ENCODE data around the gene CCNF.

The CCNF gene

DNA sequence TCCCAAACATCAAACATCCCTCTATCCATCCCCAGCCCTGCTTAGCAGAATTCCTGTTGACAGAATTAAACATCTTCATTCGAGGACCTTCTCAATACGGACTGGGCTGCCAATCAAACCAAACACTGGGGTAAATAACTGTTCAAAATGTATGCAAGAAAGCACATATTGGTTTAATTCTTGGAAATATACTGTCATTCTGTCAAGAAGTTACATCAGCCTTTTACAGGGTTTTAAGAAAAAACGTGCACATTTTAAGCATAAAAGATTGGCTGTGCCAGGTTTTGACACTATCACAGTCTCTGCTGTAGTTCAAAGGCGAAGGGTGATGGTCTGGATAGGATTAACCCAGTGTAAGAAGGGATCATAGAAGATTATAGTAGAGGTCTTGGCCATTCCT lies 25.1 kb upstream of the CCNF start:
- no peak overlapping the region for H3K4me3 ChIP-seq (ENCODE audit: low read length)
- WGBS: 86% methylated on average over 4 of the region's 4 CpGs
- no peak overlapping the region for H3K9ac ChIP-seq (ENCODE audit: low read depth, low read length)
- H3K27me3 ChIP-seq (ENCODE audit: insufficient read depth, low read length): no peaks in the 10 kb centered on the region
- no peaks in the 10 kb centered on the region for H3K36me3 ChIP-seq (ENCODE audit: insufficient read depth, low read length)
- H3K27ac ChIP-seq (ENCODE audit: low read depth, low read length): no peak overlapping the region
- H3K4me1 ChIP-seq (ENCODE audit: insufficient read depth, low read length): no peaks in the 10 kb centered on the region
- H3K9me3 ChIP-seq (ENCODE audit: insufficient read depth, low read depth, low read length): no peaks in the 10 kb centered on the region

DNA sequence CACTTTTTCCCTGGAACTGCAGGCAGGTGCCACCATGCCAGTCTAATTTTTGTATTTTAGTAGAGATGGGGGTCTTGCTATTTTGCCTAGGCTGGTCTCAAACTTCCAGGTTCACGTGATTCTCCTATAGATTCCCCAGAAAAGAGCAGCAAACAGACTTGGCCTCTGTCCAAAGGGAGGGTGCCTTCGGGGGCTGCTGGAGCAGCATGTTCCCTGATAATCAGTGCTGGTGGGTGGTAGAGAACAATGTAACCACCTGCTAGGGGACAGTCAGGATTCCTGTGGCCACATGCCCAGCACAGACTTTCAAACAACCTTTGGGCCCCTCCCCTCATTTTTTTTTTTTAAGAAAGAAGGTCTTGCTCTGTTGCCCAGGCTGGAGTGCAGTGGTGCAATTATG lies 14.2 kb upstream of the CCNF start:
- H3K27me3 ChIP-seq (ENCODE audit: insufficient read depth, low read length): no peaks in the 10 kb centered on the region
- H3K4me1 ChIP-seq (ENCODE audit: insufficient read depth, low read length): no peaks in the 10 kb centered on the region
- H3K9ac ChIP-seq (ENCODE audit: low read depth, low read length): no peak overlapping the region
- H3K36me3 ChIP-seq (ENCODE audit: insufficient read depth, low read length): no peaks in the 10 kb centered on the region
- WGBS: 74% methylated on average over 2 of the region's 2 CpGs
- H3K4me3 ChIP-seq (ENCODE audit: low read length): no peak overlapping the region
- H3K27ac ChIP-seq (ENCODE audit: low read depth, low read length): no peak overlapping the region
- H3K9me3 ChIP-seq (ENCODE audit: insufficient read depth, low read depth, low read length): no peaks in the 10 kb centered on the region

DNA sequence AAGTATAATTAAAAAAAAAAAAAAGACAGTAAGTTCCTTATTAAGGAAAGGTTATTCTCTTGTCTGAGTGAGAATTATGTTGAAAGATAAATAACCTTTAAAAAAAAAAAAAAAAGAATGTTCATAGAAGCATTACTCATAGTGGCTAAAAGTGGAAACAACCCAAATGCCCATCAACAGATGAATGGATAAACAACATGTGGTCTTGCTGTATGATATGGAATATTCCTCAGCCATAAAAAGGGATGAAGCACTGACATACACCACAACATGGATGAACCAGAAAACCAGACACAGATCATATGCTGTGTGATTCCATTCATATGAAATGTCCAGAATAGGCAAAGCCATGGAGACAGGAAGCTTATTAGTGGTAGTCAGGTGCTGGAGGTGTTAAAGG lies 9.2 kb upstream of the CCNF start:
- no peaks in the 10 kb centered on the region for H3K27me3 ChIP-seq (ENCODE audit: insufficient read depth, low read length)
- no peak overlapping the region for H3K27ac ChIP-seq (ENCODE audit: low read depth, low read length)
- no peaks in the 10 kb centered on the region for H3K36me3 ChIP-seq (ENCODE audit: insufficient read depth, low read length)
- H3K4me1 ChIP-seq (ENCODE audit: insufficient read depth, low read length): no peaks in the 10 kb centered on the region
- no peak overlapping the region for H3K4me3 ChIP-seq (ENCODE audit: low read length)
- no peak overlapping the region for H3K9ac ChIP-seq (ENCODE audit: low read depth, low read length)
- H3K9me3 ChIP-seq (ENCODE audit: insufficient read depth, low read depth, low read length): no peaks in the 10 kb centered on the region

DNA sequence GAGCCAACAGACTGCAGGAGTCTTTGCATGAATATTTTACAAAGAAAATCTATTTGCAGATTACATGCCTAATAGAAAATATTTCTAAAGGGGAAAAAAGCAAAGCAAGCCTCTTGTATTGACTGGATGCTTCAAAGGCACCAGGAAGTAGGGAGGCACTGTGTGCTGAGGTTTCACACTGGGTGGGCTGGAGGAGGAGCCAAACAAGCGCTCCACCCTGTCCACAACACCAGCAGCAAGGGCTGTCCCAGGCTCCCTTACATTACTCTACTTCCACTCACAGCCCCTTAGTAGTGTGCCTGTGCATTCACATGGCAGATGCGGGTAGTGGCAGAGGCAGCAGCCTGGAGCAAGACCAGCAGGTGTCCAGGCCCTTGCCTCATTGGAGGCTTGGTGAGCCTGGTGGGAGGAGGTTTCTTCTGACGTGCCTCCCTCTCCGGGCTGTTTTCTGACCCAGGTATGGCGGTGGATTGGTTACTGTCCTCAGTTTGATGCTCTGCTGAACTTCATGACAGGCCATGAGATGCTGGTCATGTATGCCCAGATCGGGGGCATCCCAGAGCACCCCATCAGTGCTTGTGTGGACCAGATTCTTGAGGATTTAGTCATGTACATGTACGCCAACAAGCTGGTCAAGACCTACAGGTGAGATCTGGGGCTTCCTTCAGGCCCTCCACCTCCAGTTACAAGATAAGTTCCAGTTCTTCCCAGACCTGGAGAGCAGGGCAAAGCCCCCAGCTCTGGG lies 7.0 kb upstream of the CCNF start:
- H3K9ac ChIP-seq (ENCODE audit: low read depth, low read length): no peak overlapping the region
- H3K27me3 ChIP-seq (ENCODE audit: insufficient read depth, low read length): no peaks in the 10 kb centered on the region
- H3K36me3 ChIP-seq (ENCODE audit: insufficient read depth, low read length): no peaks in the 10 kb centered on the region
- H3K9me3 ChIP-seq (ENCODE audit: insufficient read depth, low read depth, low read length): no peaks in the 10 kb centered on the region
- H3K27ac ChIP-seq (ENCODE audit: low read depth, low read length): no peak overlapping the region
- H3K4me3 ChIP-seq (ENCODE audit: low read length): no peak overlapping the region
- WGBS: 88% methylated on average over 7 of the region's 7 CpGs
- H3K4me1 ChIP-seq (ENCODE audit: insufficient read depth, low read length): no peaks in the 10 kb centered on the region

GRCh38 chr16:2424061-2425007 lies 4.9 kb upstream of the CCNF start:
- H3K27ac ChIP-seq (ENCODE audit: low read depth, low read length): no peak overlapping the region
- no peak overlapping the region for H3K9ac ChIP-seq (ENCODE audit: low read depth, low read length)
- no peak overlapping the region for H3K4me3 ChIP-seq (ENCODE audit: low read length)
- 93% methylated on average over 25 of the region's 25 CpGs for WGBS
- H3K36me3 ChIP-seq (ENCODE audit: insufficient read depth, low read length): no peaks in the 10 kb centered on the region
- H3K4me1 ChIP-seq (ENCODE audit: insufficient read depth, low read length): no peaks in the 10 kb centered on the region
- no peaks in the 10 kb centered on the region for H3K9me3 ChIP-seq (ENCODE audit: insufficient read depth, low read depth, low read length)
- no peaks in the 10 kb centered on the region for H3K27me3 ChIP-seq (ENCODE audit: insufficient read depth, low read length)

GRCh38 chr16:2425008-2425518 lies 4.2 kb upstream of the CCNF start:
- Histone ChIP-seq H3K36me3 (ENCODE audit: insufficient read depth, low read length) (no peaks in the 10 kb centered on the region), H3K9ac (ENCODE audit: low read depth, low read length) (no peak overlapping the region), H3K27me3 (ENCODE audit: insufficient read depth, low read length) (no peaks in the 10 kb centered on the region), H3K9me3 (ENCODE audit: insufficient read depth, low read depth, low read length) (no peaks in the 10 kb centered on the region), H3K27ac (ENCODE audit: low read depth, low read length) (no peak overlapping the region), H3K4me3 (ENCODE audit: low read length) (no peak overlapping the region), H3K4me1 (ENCODE audit: insufficient read depth, low read length) (no peaks in the 10 kb centered on the region)
- WGBS: 94% methylated on average over 9 of the region's 9 CpGs

- H3K9ac ChIP-seq (ENCODE audit: low read depth, low read length): no peak overlapping the region
Observed at GRCh38 chr16:2425825-2426430, 3.3 kb upstream of the CCNF start.

GRCh38 chr16:2426941-2427361 lies 2.3 kb upstream of the CCNF start:
- Histone ChIP-seq H3K4me3 (ENCODE audit: low read length) (no peak overlapping the region), H3K27ac (ENCODE audit: low read depth, low read length) (no peak overlapping the region), H3K36me3 (ENCODE audit: insufficient read depth, low read length) (peaks cover 14% of the 10 kb centered on the region), H3K27me3 (ENCODE audit: insufficient read depth, low read length) (no peaks in the 10 kb centered on the region), H3K9me3 (ENCODE audit: insufficient read depth, low read depth, low read length) (no peaks in the 10 kb centered on the region), H3K4me1 (ENCODE audit: insufficient read depth, low read length) (0 out of 2 replicates have a peak, but pooled peaks cover 5% of the 10 kb centered on the region), H3K9ac (ENCODE audit: low read depth, low read length) (no peak overlapping the region)
- WGBS: 94% methylated on average over 6 of the region's 6 CpGs

More at GRCh38 chr16:2425825-2426430, 3.3 kb upstream of the CCNF start:
- WGBS: 94% methylated on average over 13 of the region's 13 CpGs
- Histone ChIP-seq H3K27ac (ENCODE audit: low read depth, low read length) (no peak overlapping the region), H3K27me3 (ENCODE audit: insufficient read depth, low read length) (no peaks in the 10 kb centered on the region), H3K4me3 (ENCODE audit: low read length) (no peak overlapping the region), H3K36me3 (ENCODE audit: insufficient read depth, low read length) (peaks cover 5% of the 10 kb centered on the region), H3K4me1 (ENCODE audit: insufficient read depth, low read length) (0 out of 2 replicates have a peak, but pooled peaks cover 5% of the 10 kb centered on the region), H3K9me3 (ENCODE audit: insufficient read depth, low read depth, low read length) (no peaks in the 10 kb centered on the region)

GRCh38 chr16:2427526-2427925 lies 1.7 kb upstream of the CCNF start:
- Histone ChIP-seq H3K27ac (ENCODE audit: low read depth, low read length) (no peak overlapping the region), H3K27me3 (ENCODE audit: insufficient read depth, low read length) (no peaks in the 10 kb centered on the region), H3K4me1 (ENCODE audit: insufficient read depth, low read length) (0 out of 2 replicates have a peak, but pooled peaks cover 5% of the 10 kb centered on the region), H3K4me3 (ENCODE audit: low read length) (no peak overlapping the region), H3K9me3 (ENCODE audit: insufficient read depth, low read depth, low read length) (no peaks in the 10 kb centered on the region), H3K9ac (ENCODE audit: low read depth, low read length) (no peak overlapping the region), H3K36me3 (ENCODE audit: insufficient read depth, low read length) (peaks cover 20% of the 10 kb centered on the region)
- 85% methylated on average over 4 of the region's 4 CpGs for WGBS

- no peaks in the 10 kb centered on the region for H3K9me3 ChIP-seq (ENCODE audit: insufficient read depth, low read depth, low read length)
- H3K36me3 ChIP-seq (ENCODE audit: insufficient read depth, low read length): peaks cover 26% of the 10 kb centered on the region
- peak overlapping the region; percentile 77 for H3K4me3 ChIP-seq (ENCODE audit: low read length)
- H3K4me1 ChIP-seq (ENCODE audit: insufficient read depth, low read length): 0 out of 2 replicates have a peak, but pooled peaks cover 5% of the 10 kb centered on the region
- no peaks in the 10 kb centered on the region for H3K27me3 ChIP-seq (ENCODE audit: insufficient read depth, low read length)
- WGBS: 30% methylated on average over 28 of the region's 28 CpGs
- H3K9ac ChIP-seq (ENCODE audit: low read depth, low read length): peak overlapping the region; percentile 88
- H3K27ac ChIP-seq (ENCODE audit: low read depth, low read length): peak overlapping the region; percentile 74; the same call in 1 of the 2 replicates
Observed at GRCh38 chr16:2428051-2428783, 1.0 kb upstream of the CCNF start.
